ENCODE measurements around the gene UBE2G1.
"Not testable (repeated sequence)": the region's sequence is repeated elsewhere in the genome, so short reads cannot be mapped to it uniquely, and the experiment has no call there.

The UBE2G1 gene

GRCh38 chr17:4297351-4297750 is 69.1 kb downstream of the UBE2G1 start:
- DNase-seq, result no peak

GRCh38 chr17:4295686-4296085 is 70.8 kb downstream of the UBE2G1 start:
- DNase-seq, result no peak

DNA sequence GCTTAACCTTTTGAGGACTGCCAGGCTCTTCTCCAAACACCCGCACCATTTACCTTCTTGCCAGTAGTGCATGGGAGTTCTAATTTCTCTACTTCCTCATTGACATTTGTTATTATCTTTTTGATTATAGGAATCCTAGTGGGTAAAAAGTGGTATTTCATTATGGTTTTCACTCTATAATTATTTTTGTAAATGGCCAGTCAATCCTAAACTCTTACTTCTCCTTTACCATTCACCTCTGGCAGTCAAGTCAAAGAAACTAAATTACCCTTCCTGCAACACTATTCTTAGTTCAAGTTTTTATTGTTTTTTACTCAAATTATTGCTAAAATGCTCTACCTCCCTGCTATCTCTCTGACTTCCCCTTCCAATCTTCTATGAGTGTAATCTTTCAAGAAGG is 72.9 kb downstream of the UBE2G1 start:
- no peak for DNase-seq

GRCh38 chr17:4287710-4288109 is 78.8 kb downstream of the UBE2G1 start:
- no peak for DNase-seq

- no peak for DNase-seq
These were observed 90.0 kb downstream of the UBE2G1 start for GRCh38 chr17:4276514-4276913.

- no peak for DNase-seq
These were observed 93.5 kb downstream of the UBE2G1 start for GRCh38 chr17:4272972-4273368.

- DNase-seq, result no peak
These were observed 94.1 kb downstream of the UBE2G1 start for GRCh38 chr17:4272213-4272971.

DNA sequence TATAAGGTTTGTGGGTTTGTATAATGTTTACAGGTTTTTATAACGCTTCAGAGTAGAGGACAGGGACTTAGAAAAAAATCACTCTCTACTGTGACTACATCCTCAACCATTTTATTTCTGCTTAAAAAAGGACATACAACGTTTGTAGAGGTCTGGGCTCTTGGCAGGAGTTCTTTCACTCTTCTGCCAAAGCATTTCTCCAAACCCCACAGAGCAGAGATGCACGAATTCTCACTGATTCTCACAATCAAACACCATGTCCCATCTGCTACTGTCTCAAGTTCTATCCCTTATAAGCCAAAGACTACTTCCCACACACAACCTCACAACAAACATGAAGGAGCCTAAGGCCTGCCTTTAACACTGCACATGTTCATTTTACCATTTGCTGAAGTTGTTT is 95.7 kb downstream of the UBE2G1 start:
- DNase-seq, result no peak

DNA sequence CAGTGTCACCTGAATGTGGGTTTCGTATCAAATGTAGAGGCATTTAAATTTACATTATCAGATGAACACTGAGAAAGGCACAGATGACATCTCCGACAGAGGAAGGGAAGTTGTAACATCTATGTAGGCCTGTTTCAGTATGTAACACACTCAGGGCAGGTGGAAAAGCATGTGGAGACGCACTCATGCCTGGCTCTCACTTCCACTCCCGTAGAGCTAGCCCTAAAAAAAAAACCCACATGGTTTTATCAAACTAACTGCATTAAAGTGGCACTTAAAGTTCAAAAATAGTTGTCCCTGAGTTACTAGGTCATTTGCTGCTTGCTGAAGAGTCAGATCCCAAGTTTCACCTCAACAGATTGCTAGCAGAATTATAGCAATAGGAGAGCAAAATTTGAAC is 96.6 kb downstream of the UBE2G1 start:
- DNase-seq, result no peak

- DNase-seq, result no peak
These were observed 99.1 kb downstream of the UBE2G1 start for GRCh38 chr17:4267402-4267801.

- DNase-seq, result no peak
These were observed 99.9 kb downstream of the UBE2G1 start for GRCh38 chr17:4266550-4266949.

DNA sequence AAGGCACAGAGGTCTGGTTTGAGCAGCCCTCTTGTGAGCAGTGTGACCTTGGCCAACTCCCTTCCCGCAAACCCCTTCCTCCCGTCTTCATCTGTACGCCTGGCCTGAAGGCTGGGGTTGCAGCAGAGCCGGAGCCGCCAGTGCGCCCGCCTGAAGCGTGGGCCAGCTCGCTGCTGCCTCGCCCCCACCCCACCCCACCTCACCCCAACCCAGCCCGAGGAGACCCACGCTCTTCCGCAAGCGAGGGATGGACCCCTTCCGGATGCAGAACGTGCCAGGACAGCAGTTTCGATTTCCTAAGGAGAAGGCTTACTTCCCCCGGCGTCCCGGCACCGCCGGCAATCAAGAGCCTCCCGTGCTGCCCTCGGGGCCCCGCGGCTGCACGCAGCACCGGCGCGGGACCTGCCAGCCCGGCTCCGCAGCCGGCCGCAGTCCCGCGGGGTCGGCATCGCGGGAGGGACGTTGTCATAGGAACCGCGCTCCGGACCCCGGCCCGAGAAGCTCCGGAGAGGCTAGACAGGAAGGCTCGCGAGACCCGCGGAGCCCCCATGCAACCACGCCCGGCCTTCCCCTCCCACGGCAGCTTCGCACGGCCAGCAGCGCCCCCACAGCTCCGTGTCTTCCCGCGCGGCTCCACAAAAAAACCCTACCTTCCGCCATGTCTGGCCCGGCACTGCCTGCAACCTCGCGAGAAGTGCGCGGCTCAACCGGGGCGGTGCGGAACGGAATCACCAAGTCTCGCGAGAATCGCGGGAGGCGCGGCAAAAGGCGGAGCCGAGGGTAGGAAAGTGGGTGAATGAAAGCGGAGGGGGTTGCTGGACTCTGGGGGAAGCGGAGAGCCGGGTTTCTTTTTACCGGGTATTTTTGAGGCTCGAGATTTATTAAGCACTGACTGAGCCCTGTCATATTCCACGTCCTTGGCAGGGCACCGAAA is 102.9 kb downstream of the UBE2G1 start, which contains the start of gene ANKFY1:
Gene ANKFY1, minus strand, starts transcription at position 698 of the 934 bp plus-strand sequence. Its CDS starts 38 bp downstream, at position 660.
- peak; percentile 89 for DNase-seq

- no peak for DNase-seq
These were observed 103.8 kb downstream of the UBE2G1 start for GRCh38 chr17:4262703-4263102.

- no peak for DNase-seq
These were observed 105.0 kb downstream of the UBE2G1 start for GRCh38 chr17:4261452-4261851.

GRCh38 chr17:4258867-4259266 is 107.6 kb downstream of the UBE2G1 start:
- no peak for DNase-seq

DNA sequence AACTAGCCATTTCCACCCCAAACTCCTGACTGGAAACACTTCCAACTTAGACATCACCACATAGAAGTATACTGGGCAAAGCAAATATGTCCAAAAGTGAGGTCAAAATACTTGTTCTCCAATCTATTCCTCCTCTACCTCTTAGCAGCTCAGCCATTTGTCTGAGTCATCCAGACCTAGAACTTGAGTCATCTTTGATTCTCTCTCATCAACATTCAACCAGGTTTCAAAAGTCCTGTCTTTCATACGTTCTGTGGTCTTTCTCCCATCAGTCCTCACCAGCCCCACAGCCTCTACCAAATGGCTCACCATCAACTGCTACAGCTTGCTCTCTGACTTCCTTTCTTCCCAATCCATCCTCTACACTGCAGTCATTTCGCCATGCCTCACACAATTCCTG is 109.5 kb downstream of the UBE2G1 start:
- DNase-seq, result no peak

DNA sequence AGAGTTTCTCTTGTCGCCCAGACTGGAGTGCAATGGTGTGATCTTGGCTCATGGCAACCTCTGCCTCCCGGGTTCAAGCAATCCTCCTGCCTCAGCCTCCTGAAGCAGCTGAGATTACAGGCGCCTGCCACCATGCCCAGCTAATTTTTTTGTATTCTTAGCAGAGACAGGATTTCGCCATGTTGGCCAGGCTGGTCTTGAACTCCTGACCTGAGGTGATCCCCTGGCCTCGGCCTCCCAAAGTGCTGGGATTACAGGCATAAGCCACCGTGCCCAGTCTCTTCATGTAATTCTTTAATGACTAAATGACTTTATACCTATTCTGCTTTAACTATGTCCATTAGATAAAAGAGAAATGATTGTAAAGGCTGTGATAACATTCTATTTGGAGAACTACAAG is 111.2 kb downstream of the UBE2G1 start:
- DNase-seq, result not testable (repeated sequence)

DNA sequence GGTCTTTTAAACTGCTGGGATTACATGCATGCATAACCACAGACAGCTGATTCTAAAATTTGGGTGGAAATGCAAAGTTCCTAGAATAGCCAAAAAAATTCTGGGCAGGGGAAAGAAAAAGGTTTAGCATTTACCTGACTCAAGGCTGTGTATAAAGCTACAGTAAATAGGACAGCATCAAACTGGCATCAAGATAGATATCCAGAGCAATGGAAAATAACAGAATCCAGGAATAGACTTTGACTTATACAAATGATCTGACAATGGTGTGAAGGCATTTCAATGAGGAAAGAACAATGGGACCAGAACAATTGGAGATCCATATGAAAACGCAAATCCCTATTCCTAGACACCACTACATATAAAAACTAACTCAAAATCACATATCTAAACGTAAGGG is 115.6 kb downstream of the UBE2G1 start:
- DNase-seq, result no peak

DNA sequence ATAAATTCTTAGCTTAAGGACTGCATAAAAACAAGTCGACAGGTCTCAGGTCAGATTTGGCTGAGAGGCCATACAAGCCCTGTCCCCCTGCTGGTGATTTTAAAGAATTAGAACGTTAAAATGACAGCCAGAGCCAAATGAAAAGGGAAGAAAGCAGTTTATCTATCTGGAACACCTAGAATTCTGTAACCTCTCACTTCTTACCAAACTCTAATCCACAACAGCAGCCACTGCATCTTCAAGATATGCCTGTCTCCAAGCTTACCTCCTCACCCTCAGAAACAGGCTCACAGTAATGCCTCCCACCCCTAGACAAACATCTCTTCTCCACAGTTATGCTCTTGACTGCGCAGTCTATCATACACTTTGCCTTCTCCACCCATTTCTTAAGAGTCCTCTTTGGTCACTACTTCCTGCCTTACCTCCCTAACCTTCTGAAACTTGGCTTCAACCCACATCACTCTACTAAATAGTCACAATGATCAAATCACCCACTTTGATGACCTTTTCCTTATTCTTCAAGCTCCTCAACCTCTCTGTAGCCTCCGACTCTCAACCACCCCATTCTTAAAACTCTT is 116.9 kb downstream of the UBE2G1 start:
- peak; percentile 21 for DNase-seq

DNA sequence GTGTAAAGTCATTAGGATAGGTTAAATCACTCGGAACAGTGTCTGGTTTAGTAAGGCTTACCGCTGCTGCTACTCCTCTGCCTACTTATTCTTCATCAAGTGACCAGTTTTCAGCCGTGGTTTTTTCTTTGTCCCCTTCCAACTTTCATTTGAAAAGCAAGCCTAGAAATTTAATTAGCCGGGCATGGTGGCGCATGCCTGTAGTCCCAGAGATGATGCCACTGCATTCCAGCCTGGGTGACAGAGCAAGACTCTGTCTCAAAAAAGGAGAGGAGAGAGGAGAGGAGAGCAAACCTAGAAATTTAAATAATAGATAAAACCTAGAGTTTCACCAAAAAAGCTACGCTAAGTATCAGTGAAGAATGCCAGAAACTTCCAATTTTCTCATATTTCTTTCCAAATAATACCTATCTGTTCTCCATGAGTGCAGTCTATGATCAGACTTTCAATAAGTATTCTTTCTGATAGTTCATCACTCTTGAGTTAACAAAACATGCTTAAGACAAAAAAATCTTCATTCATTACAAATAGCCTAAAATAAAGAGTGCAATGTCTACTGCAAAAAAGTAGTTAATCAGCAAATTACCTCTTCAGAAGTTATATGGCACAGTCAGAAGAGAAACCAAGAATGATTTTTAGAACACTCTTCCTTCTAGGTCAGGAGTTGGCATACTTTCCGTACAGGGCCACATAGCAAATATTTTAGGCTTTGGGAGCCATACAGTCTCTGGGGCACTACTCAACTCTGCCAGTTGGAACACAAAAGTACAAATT is 117.8 kb downstream of the UBE2G1 start:
- no peak for DNase-seq

GRCh38 chr17:4247971-4248388 is 118.5 kb downstream of the UBE2G1 start:
- peak; percentile 71 for DNase-seq

GRCh38 chr17:4247361-4247970 is 119.0 kb downstream of the UBE2G1 start:
- peak; percentile 98 for DNase-seq

Measured in DMS79 (cell line).